Urothelium cell line (cell line): ENCODE data around the gene UBC.
A peak's percentile ranks its signal among the peaks of the same experiment; 100 is the strongest.
"Not testable (repeated sequence)": the region's sequence is repeated elsewhere in the genome, so short reads cannot be mapped to it uniquely, and the experiment has no call there.

Source experiments
- DNase-seq: peaks from one replicate; pipeline ENCODE4 v3.0.0; 2011; ENCODE audit warnings: low spot score, mixed read lengths
- FAIRE-seq: peaks from 2 replicates; lab custom pipeline; 2011; peaks lifted over from hg19 to GRCh38; lab: Jason Lieb, UNC

UBC gene

GRCh38 chr12:124893792-124894516 is 20.5 kb downstream of the UBC start:
- DNase-seq, result no peak
- FAIRE-seq, result no peak

- FAIRE-seq (no peak), DNase-seq (no peak)
These were observed 26.2 kb downstream of the UBC start for GRCh38 chr12:124888260-124888659.

GRCh38 chr12:124887766-124888165 is 26.7 kb downstream of the UBC start:
- FAIRE-seq, DNase-seq: not testable (repeated sequence)

GRCh38 chr12:124884587-124885438 is 29.6 kb downstream of the UBC start:
- DNase-seq, result no peak

GRCh38 chr12:124883263-124884130 is 31.0 kb downstream of the UBC start:
- DNase-seq, result no peak
- no peak for FAIRE-seq

More at GRCh38 chr12:124884587-124885438, 29.6 kb downstream of the UBC start:
- no peak for FAIRE-seq

- FAIRE-seq (no peak), DNase-seq (no peak)
These were observed 33.3 kb downstream of the UBC start for GRCh38 chr12:124881123-124881522.

- peak; percentile 60 for DNase-seq
- FAIRE-seq, result not testable (repeated sequence)
These were observed 34.1 kb downstream of the UBC start for GRCh38 chr12:124880335-124880734.

- DNase-seq, result no peak
- no peak for FAIRE-seq
These were observed 35.5 kb downstream of the UBC start for GRCh38 chr12:124878795-124879516.

- no peak for FAIRE-seq
- DNase-seq, result no peak
These were observed 37.0 kb downstream of the UBC start for GRCh38 chr12:124877423-124877822.

- FAIRE-seq, result peak; percentile 91
- no peak for DNase-seq
These were observed 38.3 kb downstream of the UBC start for GRCh38 chr12:124876171-124876570.

GRCh38 chr12:124875803-124876132 is 38.7 kb downstream of the UBC start:
- no peak for FAIRE-seq

GRCh38 chr12:124874988-124875802 is 39.3 kb downstream of the UBC start:
- DNase-seq (no peak), FAIRE-seq (no peak)

More at GRCh38 chr12:124875803-124876132, 38.7 kb downstream of the UBC start:
- DNase-seq, result no peak

- no peak for FAIRE-seq
- no peak for DNase-seq
These were observed 40.3 kb downstream of the UBC start for GRCh38 chr12:124874188-124874587.

GRCh38 chr12:124872068-124872719 is 42.3 kb downstream of the UBC start:
- DNase-seq (no peak), FAIRE-seq (no peak)

GRCh38 chr12:124871297-124871696 is 43.2 kb downstream of the UBC start:
- DNase-seq (no peak), FAIRE-seq (no peak)

- FAIRE-seq (no peak), DNase-seq (no peak)
These were observed 43.9 kb downstream of the UBC start for GRCh38 chr12:124870515-124870914.

GRCh38 chr12:124869059-124869665 is 45.3 kb downstream of the UBC start:
- no peak for DNase-seq
- no peak for FAIRE-seq

- FAIRE-seq (no peak), DNase-seq (no peak)
These were observed 46.0 kb downstream of the UBC start for GRCh38 chr12:124868252-124869058.
